H1 (cell line): ENCODE measurements around the gene VPS37C. TPM values are rescaled to one million over a fixed set of nuclear protein-coding genes. Genes with fewer than 3 reads are reported as not detected.

ENCODE experiments used
- CTCF ChIA-PET: fragments of 300-600 bp; sonication (Branson Sonifier 250); formaldehyde crosslinking; loops from one replicate; lab custom pipeline; 2021; ENCODE audit not compliant: partially characterized antibody; lab: Charles Lee
- POLR2A ChIA-PET: fragments of 300-600 bp; sonication (Branson Sonifier 250); formaldehyde crosslinking; loops from one replicate; lab custom pipeline; 2021; ENCODE audit warnings: inconsistent platforms; ENCODE audit not compliant: partially characterized antibody; lab: Charles Lee
- DNase-seq, 2 experiments: peaks; one replicate each; pipeline versions ENCODE4 v3.0.0 to v3.0.0-alpha.2; 2010 to 2022; ENCODE audit warnings: low spot score in 2 of 2, low read depth in 1 of 2, mixed read lengths in 1 of 2
- FAIRE-seq: peaks from 2 replicates; lab custom pipeline; 2011; peaks lifted over from hg19 to GRCh38; lab: Jason Lieb, UNC
- H2AFZ ChIP-seq: 2 replicates; pipeline ENCODE4 v1.8.1; 2012; ENCODE audit warnings: low read length, inconsistent platforms
- H2AK5ac ChIP-seq: 2 replicates; pipeline ENCODE4 v1.6.1; 2013; ENCODE audit warnings: low read depth, low read length
- H2BK120ac ChIP-seq: replicated peaks from 2 replicates; pipeline ENCODE3; 2013; ENCODE audit warnings: low read depth, low read length, inconsistent platforms
- H2BK12ac ChIP-seq: 2 replicates; pipeline ENCODE4 v1.6.1; 2013; ENCODE audit warnings: low read depth, low read length
- H2BK15ac ChIP-seq: 2 replicates; pipeline ENCODE4 v1.6.1; 2013; ENCODE audit warnings: low read length
- H2BK20ac ChIP-seq: 2 replicates; pipeline ENCODE4 v1.6.1; 2013; ENCODE audit warnings: low read length
- H2BK5ac ChIP-seq: 2 replicates; pipeline ENCODE4 v1.6.1; 2013; ENCODE audit warnings: low read depth, low read length
- H3K14ac ChIP-seq: 2 replicates; pipeline ENCODE4 v1.6.1; 2013; ENCODE audit warnings: inconsistent platforms; ENCODE audit not compliant: insufficient read length
- H3K18ac ChIP-seq: 2 replicates; pipeline ENCODE4 v1.6.1; 2013; ENCODE audit warnings: low read length; ENCODE audit errors: extremely low read depth
- H3K23ac ChIP-seq: 2 replicates; pipeline ENCODE4 v1.6.1; 2013; ENCODE audit warnings: inconsistent platforms; ENCODE audit not compliant: insufficient read length
- H3K23me2 ChIP-seq: 2 replicates; pipeline ENCODE4 v1.6.1; 2013; ENCODE audit warnings: low read depth, low read length
- H3K27ac ChIP-seq: 2 replicates; pipeline ENCODE4 v1.6.1; 2011; ENCODE audit warnings: low read depth, low read length, inconsistent platforms
- H3K27me3 ChIP-seq, 4 experiments: replicated peaks in 1 of 4; 1 replicate in 1 of 4; 2 replicates in 3 of 4; pipeline versions ENCODE4 v1.6.1 to v1.8.1; 2011 to 2013; ENCODE audit warnings: low read length in 3 of 4, mild to moderate bottlenecking in 3 of 4, inconsistent platforms in 2 of 4, mixed read lengths in 2 of 4, moderate library complexity in 1 of 4; ENCODE audit not compliant: control insufficient read depth in 3 of 4, insufficient read depth in 3 of 4; ENCODE audit errors: extremely low read depth in 1 of 4
- H3K36me3 ChIP-seq, 4 experiments: 2 replicates each; pipeline versions ENCODE4 v1.6.1 to v1.8.1; 2011 to 2013; ENCODE audit warnings: mild to moderate bottlenecking in 4 of 4, low read length in 3 of 4, moderate library complexity in 2 of 4, control low read depth in 1 of 4, inconsistent platforms in 1 of 4; ENCODE audit not compliant: insufficient read depth in 4 of 4, control insufficient read depth in 2 of 4
- H3K4ac ChIP-seq: replicated peaks from 2 replicates; pipeline ENCODE3; 2013; ENCODE audit warnings: low read length, low read depth, mixed read lengths, inconsistent platforms; ENCODE audit not compliant: insufficient read length
- H3K4me1 ChIP-seq, 4 experiments: replicated peaks in 1 of 4; 1 replicate in 1 of 4; 2 replicates in 3 of 4; pipeline versions ENCODE4 v1.6.1 to v1.8.1; 2011 to 2013; ENCODE audit warnings: low read length in 3 of 4, inconsistent platforms in 2 of 4, mixed read lengths in 1 of 4; ENCODE audit not compliant: insufficient read depth in 4 of 4, control insufficient read depth in 3 of 4
- H3K4me2 ChIP-seq, 2 experiments: 2 replicates each; pipeline versions ENCODE4 v1.6.1 to v1.8.1; 2011 to 2013; ENCODE audit warnings: low read depth in 2 of 2, low read length in 2 of 2, control low read depth in 1 of 2, inconsistent platforms in 1 of 2, mild to moderate bottlenecking in 1 of 2; ENCODE audit not compliant: insufficient read depth in 1 of 2
- H3K4me3 ChIP-seq, 4 experiments: fragments of 200-600, 300-600 bp in 1 of 4; sonication (generic), shearing (Covaris generic), sonication (Bioruptor Twin) in 1 of 4; 2 replicates each; pipeline versions ENCODE4 v1.5.1 to v1.8.1; 2011 to 2016; ENCODE audit warnings: low read length in 4 of 4, low read depth in 3 of 4, control low read depth in 2 of 4, inconsistent platforms in 2 of 4, mild to moderate bottlenecking in 2 of 4, mixed read lengths in 1 of 4, moderate library complexity in 1 of 4; ENCODE audit not compliant: insufficient read depth in 2 of 4; ENCODE audit errors: extremely low read depth in 1 of 4
- H3K56ac ChIP-seq: replicated peaks from 2 replicates; pipeline ENCODE3; 2013; ENCODE audit warnings: low read depth, mild to moderate bottlenecking, mixed read lengths, low read length, inconsistent platforms; ENCODE audit not compliant: insufficient read length
- H3K79me1 ChIP-seq: 2 replicates; pipeline ENCODE4 v1.6.1; 2013; ENCODE audit warnings: low read depth, low read length, control low read depth
- H3K79me2 ChIP-seq, 2 experiments: 2 replicates each; pipeline versions ENCODE4 v1.6.1 to v1.8.1; 2012 to 2013; ENCODE audit warnings: low read length in 2 of 2, mild to moderate bottlenecking in 2 of 2, inconsistent platforms in 1 of 2; ENCODE audit not compliant: insufficient read depth in 2 of 2, control insufficient read depth in 1 of 2
- H3K9ac ChIP-seq, 4 experiments: replicated peaks in 1 of 4; 1 replicate in 1 of 4; 2 replicates in 3 of 4; pipeline versions ENCODE4 v1.6.1 to v1.8.1; 2011 to 2013; ENCODE audit warnings: low read depth in 3 of 4, low read length in 3 of 4, control low read depth in 2 of 4, mild to moderate bottlenecking in 2 of 4, moderate library complexity in 2 of 4, inconsistent platforms in 1 of 4; ENCODE audit errors: extremely low read depth in 1 of 4
- H3K9me3 ChIP-seq, 2 experiments: 2 replicates each; pipeline versions ENCODE4 v1.6.1 to v1.8.1; 2012 to 2013; ENCODE audit warnings: mild to moderate bottlenecking in 2 of 2, moderate library complexity in 2 of 2, control low read depth in 1 of 2, inconsistent platforms in 1 of 2, low read depth in 1 of 2, low read length in 1 of 2, mixed read lengths in 1 of 2; ENCODE audit not compliant: insufficient read depth in 2 of 2
- H4K20me1 ChIP-seq, 2 experiments: replicated peaks in 1 of 2; 2 replicates each; pipeline versions ENCODE3 to v1.8.1; 2011 to 2013; ENCODE audit warnings: inconsistent platforms in 2 of 2, low read length in 2 of 2, mild to moderate bottlenecking in 1 of 2; ENCODE audit not compliant: insufficient read depth in 2 of 2, control insufficient read depth in 1 of 2
- H4K5ac ChIP-seq: 2 replicates; pipeline ENCODE4 v1.6.1; 2013; ENCODE audit warnings: low read length, low read depth, mixed read lengths, inconsistent platforms; ENCODE audit not compliant: insufficient read length
- H4K8ac ChIP-seq: 2 replicates; pipeline ENCODE4 v1.8.0; 2013; ENCODE audit warnings: mild to moderate bottlenecking, moderate library complexity, low read length, inconsistent platforms; ENCODE audit not compliant: insufficient read depth; ENCODE audit errors: extremely low read depth
- H4K91ac ChIP-seq: replicated peaks from 2 replicates; pipeline ENCODE3; 2013; ENCODE audit warnings: low read length, mixed read lengths, inconsistent platforms; ENCODE audit not compliant: insufficient read length
- NRF1 ChIP-seq: IDR thresholded peaks from 2 replicates; pipeline ENCODE4 v1.6.1; 2011; ENCODE audit warnings: mild to moderate bottlenecking, low read depth, low read length, improper control_type of control experiment
- RAD21 ChIP-seq, 2 experiments: IDR thresholded peaks in 1 of 2; conservative IDR thresholded peaks in 1 of 2; 2 replicates each; pipeline ENCODE4 v1.6.1; 2011; ENCODE audit warnings: low read depth in 2 of 2, low read length in 2 of 2, improper control_type of control experiment in 1 of 2, inconsistent platforms in 1 of 2, mild to moderate bottlenecking in 1 of 2, moderate library complexity in 1 of 2
- SP1 ChIP-seq: IDR thresholded peaks from 2 replicates; pipeline ENCODE4 v1.6.1; 2011; ENCODE audit warnings: low read depth, low read length
- TAF1 ChIP-seq: IDR thresholded peaks from 2 replicates; pipeline ENCODE4 v1.6.1; 2011; ENCODE audit warnings: mild to moderate bottlenecking, low read depth, low read length
- TAF7 ChIP-seq: optimal IDR thresholded peaks from 2 replicates; pipeline ENCODE3; 2011; ENCODE audit warnings: low read depth, mild to moderate bottlenecking, inconsistent platforms, low read length, moderate library complexity, borderline replicate concordance
- WGBS, 2 experiments: shearing (Covaris generic) in 1 of 2; methylation state at CpG; one replicate each; pipeline versions ENCODE4 v1.1.6 to v1.1.7; 2013 to 2015; ENCODE audit warnings: low lambda C conversion rate in 2 of 2, mixed read lengths in 2 of 2, inconsistent platforms in 1 of 2, low coverage in 1 of 2, missing lambda C conversion rate in 1 of 2; ENCODE audit not compliant: insufficient replicate concordance in 2 of 2, insufficient coverage in 1 of 2, insufficient read length in 1 of 2; ENCODE audit errors: extremely low coverage in 1 of 2, missing lambda C conversion rate in 1 of 2; 5-methylcytosine and 5-hydroxymethylcytosine counted together
- polyA plus RNA-seq, 7 experiments: library from polyadenylated mRNA; depleted of rRNA in 3 of 7; stranded (reverse) in 5 of 7; unstranded in 2 of 7; fragments of >200 nt in 5 of 7; fragments of 200-250 nt in 2 of 7; gene quantifications; 1 replicate in 5 of 7; 2 replicates in 1 of 7; 4 replicates in 1 of 7; pipeline versions ENCODE4 v1.2.1 to v1.2.3, GENCODE V29; 2011 to 2013; ENCODE audit warnings: missing spikeins in 2 of 7, mixed read lengths in 2 of 7
- total RNA-seq: library from RNA; stranded (reverse); fragmentation: NEBNext Ultra II Directional; extraction: Animal tissue kit (Norgen Biotek cat#: 25700); gene quantifications from 2 replicates; pipeline ENCODE4 v1.2.1, GENCODE V29; 2021

Gene VPS37C
- total and polyA plus RNA-seq, 2 of the 8 experiments (the other 6 are each of a cell fraction or from before 2014, with no cell fraction given) = 12.9 to 21.0 TPM

DNA sequence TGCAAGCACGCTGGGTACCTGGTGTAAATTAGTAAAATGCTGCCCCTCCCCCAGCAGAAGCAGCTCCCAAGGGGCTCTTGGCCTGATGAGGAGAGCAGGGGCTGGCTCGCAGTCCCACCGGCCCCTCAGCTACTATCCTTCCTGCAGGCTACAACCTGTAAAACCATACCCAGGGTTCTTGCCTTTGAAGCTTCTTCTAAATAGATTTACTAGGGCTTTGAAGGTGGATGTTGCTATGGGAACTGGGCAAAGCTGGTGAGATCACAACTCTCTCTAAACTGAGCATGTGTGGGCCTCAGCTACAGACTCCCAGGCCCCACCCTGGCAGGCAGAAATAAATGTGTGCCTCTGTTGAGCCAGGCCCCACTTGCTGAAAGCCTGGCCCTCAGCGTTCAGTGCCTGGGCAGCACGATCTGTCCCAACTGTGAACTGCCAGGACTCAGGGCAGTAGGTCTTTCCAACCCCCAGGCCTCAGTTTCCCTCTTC is 40.5 kb downstream of the VPS37C start:
- Histone ChIP-seq H3K9ac (no peak overlapping the region), H2BK12ac (no peak overlapping the region)
- TF ChIP-seq TAF1 (no peak), TAF7 (no peak), RAD21 (IDR thresholded peaks at IDR 0.05 in 1 of 2, conservative IDR thresholded peaks at IDR 0.05 in 1 of 2; ENCODE audit: low read depth in 2 of 2, low read length in 2 of 2) (no peak), NRF1 (no peak), SP1 (no peak)

More for the DNA sequence above, 40.5 kb downstream of the VPS37C start:
- Histone ChIP-seq H3K36me3 (no peaks in the 10 kb centered on the region), H3K18ac (no peak overlapping the region), H3K23ac (no peak overlapping the region), H3K9me3 (no peaks in the 10 kb centered on the region), H3K4me3 (no peak overlapping the region), H3K56ac (no peak overlapping the region), H3K79me1 (no peaks in the 10 kb centered on the region), H3K14ac (no peak overlapping the region), H3K79me2 (no peaks in the 10 kb centered on the region), H3K23me2 (peaks cover 11% of the 10 kb centered on the region; the same call in 1 of the 2 replicates), H4K20me1 (peaks cover 3% of the 10 kb centered on the region in 2 experiments), H4K5ac (no peak overlapping the region), H3K4me1 (no peaks in the 10 kb centered on the region; a peak in 1 of 7 replicates), H4K8ac (no peak overlapping the region), H3K4ac (no peak overlapping the region), H2AK5ac (no peak overlapping the region), H3K4me2 (no peak overlapping the region), H3K27ac (no peak overlapping the region), H2AFZ (no peak overlapping the region), H2BK5ac (no peak overlapping the region), H4K91ac (no peak overlapping the region), H2BK20ac (no peak overlapping the region), H3K27me3 (peaks cover 0 to 2% (median 0%) of the 10 kb centered on the region in 4 experiments; a peak in 1 of 7 replicates), H2BK120ac (no peak overlapping the region), H2BK15ac (no peak overlapping the region)
- 95% methylated on average over 5 of the region's 5 CpGs; no CpG with 5 or more reads in 1 of the 2 experiments for WGBS, 2 experiments
- POLR2A ChIA-PET = no interaction called here
- DNase-seq (no peak), FAIRE-seq (no peak)
- CTCF ChIA-PET = interaction anchor here (0.5 to 1.5 kb wide), 2 partner anchors 24 to 158 kb away, joined by 3 read pairs; no protein-coding TSS in a partner anchor
